B cell (primary cell): ENCODE data around the gene PON3. TPM values are rescaled to one million over a fixed set of nuclear protein-coding genes. Genes with fewer than 3 reads are reported as not detected.

Experiments
- ATAC-seq: fragments of 200-7000 bp; cut with Tn5 transposase; one replicate; pipeline ENCODE4 v1.10.0; 2021; ENCODE audit warnings: low read depth, mild to moderate bottlenecking, moderate number of reproducible peaks, moderate library complexity
- CTCF ChIA-PET: fragments of 350-600 bp; sonication (Branson Sonifier 250); formaldehyde crosslinking; loops from one replicate; lab custom pipeline; 2021; ENCODE audit warnings: antibody characterized with exemption, inconsistent platforms; lab: Charles Lee
- POLR2A ChIA-PET: fragments of 350-600 bp; sonication (Branson Sonifier 250); formaldehyde crosslinking; loops from one replicate; lab custom pipeline; 2021; ENCODE audit warnings: antibody characterized with exemption; lab: Charles Lee
- DNase-seq: peaks from one replicate; pipeline ENCODE4 v3.0.0; 2013
- H2AFZ ChIP-seq: 2 replicates; pipeline ENCODE4 v1.6.1; 2012; ENCODE audit warnings: mild to moderate bottlenecking, low read depth, low read length; ENCODE audit not compliant: insufficient read depth, poor library complexity, severe bottlenecking
- H3K27ac ChIP-seq, 2 donors: 1 replicate in 1 of 2; 2 replicates in 1 of 2; pipeline ENCODE4 v1.5.1; 2012 to 2013; ENCODE audit warnings: low read length in 2 of 2, mild to moderate bottlenecking in 2 of 2, moderate library complexity in 1 of 2
- H3K27me3 ChIP-seq, 4 experiments: fragments of 200-600 bp in 1 of 4; sonication (generic) in 1 of 4; replicated peaks in 1 of 4; 1 replicate in 2 of 4; 2 replicates in 2 of 4; pipeline versions ENCODE4 v1.6.1 to v1.7.0; 2013 to 2016; ENCODE audit warnings: low read length in 3 of 4, mild to moderate bottlenecking in 2 of 4, mixed read lengths in 1 of 4, moderate library complexity in 1 of 4; ENCODE audit not compliant: insufficient read depth in 4 of 4, control insufficient read depth in 3 of 4; ENCODE audit errors: control extremely low read depth in 1 of 4
- H3K36me3 ChIP-seq, 2 experiments: replicated peaks in 1 of 2; 1 replicate in 1 of 2; 2 replicates in 1 of 2; pipeline versions ENCODE4 v1.6.1 to v1.7.1; 2013; ENCODE audit warnings: low read length in 1 of 2; ENCODE audit not compliant: insufficient read depth in 2 of 2, control insufficient read depth in 1 of 2; ENCODE audit errors: control extremely low read depth in 1 of 2, extremely low read depth in 1 of 2
- H3K4me1 ChIP-seq, 2 donors: fragments of 200-600 bp in 1 of 2; sonication (generic) in 1 of 2; 1 replicate in 1 of 2; 2 replicates in 1 of 2; pipeline versions ENCODE4 v1.5.1 to v1.6.1; 2013 to 2017; ENCODE audit warnings: low read length in 2 of 2; ENCODE audit not compliant: control insufficient read depth in 2 of 2, insufficient read depth in 2 of 2
- H3K4me2 ChIP-seq: replicated peaks from 2 replicates; pipeline ENCODE3; 2012; ENCODE audit warnings: mild to moderate bottlenecking, low read depth, low read length; ENCODE audit not compliant: poor library complexity, severe bottlenecking
- H3K4me3 ChIP-seq, 5 experiments: fragments of 200-600 bp in 1 of 5; sonication (generic) in 1 of 5; 1 replicate in 3 of 5; 2 replicates in 2 of 5; pipeline versions ENCODE4 v1.5.1 to v1.7.0; 2011 to 2016; ENCODE audit warnings: low read length in 4 of 5, mild to moderate bottlenecking in 4 of 5, low read depth in 2 of 5, control low read depth in 1 of 5, moderate library complexity in 1 of 5; ENCODE audit not compliant: insufficient read depth in 1 of 5; ENCODE audit errors: control extremely low read depth in 1 of 5, extremely low read depth in 1 of 5
- H3K79me2 ChIP-seq: fragments of 200-600 bp; sonication (generic); one replicate; pipeline ENCODE4 v1.6.0; 2016; ENCODE audit warnings: low read length; ENCODE audit not compliant: control insufficient read depth, insufficient read depth
- H3K9ac ChIP-seq: fragments of 200-600 bp; sonication (generic); 2 replicates; pipeline ENCODE4 v1.6.1; 2017; ENCODE audit warnings: mild to moderate bottlenecking, low read length, moderate library complexity
- H3K9me3 ChIP-seq, 3 donors: one replicate each; pipeline versions ENCODE4 v1.6.1 to v1.7.1; 2013; ENCODE audit warnings: low read length in 2 of 3; ENCODE audit not compliant: control insufficient read depth in 2 of 3, insufficient read depth in 1 of 3; ENCODE audit errors: control extremely low read depth in 1 of 3
- H4K20me1 ChIP-seq: 2 replicates; pipeline ENCODE4 v1.6.0; 2012; ENCODE audit warnings: mild to moderate bottlenecking, low read length; ENCODE audit not compliant: insufficient read depth, control insufficient read depth, poor library complexity, severe bottlenecking
- H3K27ac Mint-ChIP-seq: one replicate; pipeline ENCODE4 v1.8.0; 2021; ENCODE audit warnings: mixed read lengths
- H3K27me3 Mint-ChIP-seq: one replicate; pipeline ENCODE4 v1.8.0; 2021; ENCODE audit warnings: mixed read lengths
- H3K4me1 Mint-ChIP-seq: one replicate; pipeline ENCODE4 v1.8.0; 2021; ENCODE audit warnings: mixed read lengths
- H3K4me3 Mint-ChIP-seq: one replicate; pipeline ENCODE4 v1.8.0; 2021; ENCODE audit warnings: mixed read lengths
- H3K9me3 Mint-ChIP-seq: one replicate; pipeline ENCODE4 v1.8.0; 2022; ENCODE audit warnings: mixed read lengths; ENCODE audit not compliant: insufficient read depth
- CTCF ChIP-seq: fragments of 200-600 bp; IDR thresholded peaks from one replicate; pipeline ENCODE4 v1.8.0; 2022; ENCODE audit warnings: antibody characterized with exemption, mild to moderate bottlenecking
- EZH2 ChIP-seq: IDR thresholded peaks from 2 replicates; pipeline ENCODE4 v1.6.1; 2012; ENCODE audit warnings: borderline replicate concordance, low read depth, mild to moderate bottlenecking, moderate library complexity, low read length; ENCODE audit not compliant: insufficient read depth, poor library complexity, severe bottlenecking
- WGBS: methylation state at CpG from one replicate; pipeline ENCODE4 v1.1.5; 2013; ENCODE audit warnings: missing lambda C conversion rate; ENCODE audit not compliant: insufficient coverage; 5-methylcytosine and 5-hydroxymethylcytosine counted together
- intact Hi-C: fragments of 100-400 bp; cut with micrococcal nuclease; formaldehyde crosslinking; loops from one replicate; pipeline ENCODE4 v1.10.0; 2022
- polyA plus RNA-seq: library from polyadenylated mRNA; depleted of rRNA; stranded (reverse); fragments of >200 nt; gene quantifications from 2 replicates; pipeline ENCODE4 v1.2.3, GENCODE V29; 2012
- total RNA-seq, 2 donors: library from RNA; stranded (reverse); fragments of 120-200 nt in 1 of 2; gene quantifications; 1 replicate in 1 of 2; 2 replicates in 1 of 2; pipeline versions ENCODE4 v1.2.3 to v1.2.4, GENCODE V29; 2013 to 2022

Gene PON3
- total and polyA plus RNA-seq, 2 donors (not counting 1 experiment from before 2014, with no cell fraction given), result not detected

- no peaks in the 10 kb centered on the region for H3K4me1 Mint-ChIP-seq
- 100% methylated on average over 3 of the region's 4 CpGs for WGBS
- H3K4me2 ChIP-seq, result no peak overlapping the region
- no peak overlapping the region for H3K9ac ChIP-seq
- H3K4me3 ChIP-seq, result no peak overlapping the region
- H3K9me3 Mint-ChIP-seq, result no peaks in the 10 kb centered on the region
- POLR2A ChIA-PET, result no interaction called here
- no peak overlapping the region for H3K27ac Mint-ChIP-seq
- no peak overlapping the region for H3K4me3 Mint-ChIP-seq
- H3K36me3 ChIP-seq, result no peaks in the 10 kb centered on the region
- intact Hi-C loops, result no loop called here
- CTCF ChIA-PET, result no interaction called here
- H3K27me3 ChIP-seq, result peaks cover 0 to 4% (median 1%) of the 10 kb centered on the region in 4 experiments
- DNase-seq (no peak), ATAC-seq (no peak)
- H4K20me1 ChIP-seq, result no peaks in the 10 kb centered on the region
- H3K27me3 Mint-ChIP-seq, result peaks cover 10% of the 10 kb centered on the region
- no peak overlapping the region for H2AFZ ChIP-seq
- TF ChIP-seq EZH2 (no peak), CTCF (no peak)
- H3K4me1 ChIP-seq, result no peaks in the 10 kb centered on the region
- H3K27ac ChIP-seq, result no peak overlapping the region
- no peaks in the 10 kb centered on the region for H3K79me2 ChIP-seq
- peaks cover 0 to 10% (median 0%) of the 10 kb centered on the region in 3 donors for H3K9me3 ChIP-seq
Measured at GRCh38 chr7:95373323-95373722, 22.9 kb downstream of the PON3 start.

DNA sequence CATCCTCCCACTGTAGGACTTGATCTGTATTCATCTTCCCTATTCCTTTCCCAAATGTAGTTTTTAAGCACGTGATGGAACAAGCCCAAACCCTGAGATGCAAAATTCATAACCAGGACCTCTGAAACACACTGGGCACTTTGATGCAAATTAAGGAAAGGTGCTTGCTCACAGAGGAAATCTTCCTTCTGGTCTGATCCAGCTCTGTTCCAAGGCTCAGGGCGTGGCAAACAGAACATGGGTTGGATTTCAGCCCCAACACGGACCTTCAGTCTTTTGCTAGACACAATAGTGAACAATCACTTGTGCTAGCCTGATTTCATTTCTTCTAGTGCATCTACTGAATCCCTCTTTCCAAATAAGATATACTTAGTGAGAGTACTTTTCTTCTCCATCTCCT, 27.9 kb downstream of the PON3 start:
- H3K27me3 Mint-ChIP-seq, result peaks cover 14% of the 10 kb centered on the region
- no peak for ATAC-seq

More for the DNA sequence above, 27.9 kb downstream of the PON3 start:
- WGBS, result 100% methylated on average over 2 of the region's 3 CpGs
- H3K27me3 ChIP-seq, result peaks cover 0 to 3% (median under 1%) of the 10 kb centered on the region in 4 experiments
- Mint-ChIP-seq H3K27ac (no peak overlapping the region), H3K4me1 (no peaks in the 10 kb centered on the region), H3K4me3 (no peak overlapping the region), H3K9me3 (no peaks in the 10 kb centered on the region)
- no peaks in the 10 kb centered on the region for H3K36me3 ChIP-seq
- intact Hi-C loops, result no loop called here
- no peak for DNase-seq
- H3K79me2 ChIP-seq, result no peaks in the 10 kb centered on the region
- no peak for TF ChIP-seq EZH2
- TF ChIP-seq CTCF, result no peak
- POLR2A ChIA-PET, result no interaction called here
- H3K4me3 ChIP-seq, result no peak overlapping the region
- no peak overlapping the region for H3K9ac ChIP-seq
- no peaks in the 10 kb centered on the region for H3K4me1 ChIP-seq
- no peaks in the 10 kb centered on the region for H4K20me1 ChIP-seq
- no peak overlapping the region for H3K27ac ChIP-seq
- H3K9me3 ChIP-seq, result no peaks in the 10 kb centered on the region
- no peak overlapping the region for H3K4me2 ChIP-seq
- CTCF ChIA-PET, result no interaction called here
- H2AFZ ChIP-seq, result no peak overlapping the region
